ENCODE results near the gene AUTS2.

AUTS2 gene

DNA sequence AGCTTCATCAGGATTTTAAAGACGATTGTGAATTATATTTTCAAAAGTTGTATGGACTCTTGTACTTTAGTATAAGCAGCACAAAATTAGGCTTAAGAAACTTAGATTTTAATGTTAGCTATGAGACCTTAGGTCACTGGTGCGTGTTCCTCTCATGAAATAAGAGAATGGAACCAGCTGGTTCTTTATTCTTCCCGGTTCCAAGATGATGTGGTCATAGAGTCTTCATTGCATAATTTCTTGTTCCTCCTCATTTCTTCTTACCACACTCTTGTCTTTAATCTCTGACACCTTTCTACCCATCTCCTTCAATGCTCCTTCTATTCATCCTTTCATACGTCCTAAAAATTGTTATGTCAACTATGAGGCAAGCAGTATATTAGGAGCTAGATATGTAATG lies 437.2 kb downstream of the AUTS2 start:
- DNase-seq (ENCODE audit: low spot score) = no peak

DNA sequence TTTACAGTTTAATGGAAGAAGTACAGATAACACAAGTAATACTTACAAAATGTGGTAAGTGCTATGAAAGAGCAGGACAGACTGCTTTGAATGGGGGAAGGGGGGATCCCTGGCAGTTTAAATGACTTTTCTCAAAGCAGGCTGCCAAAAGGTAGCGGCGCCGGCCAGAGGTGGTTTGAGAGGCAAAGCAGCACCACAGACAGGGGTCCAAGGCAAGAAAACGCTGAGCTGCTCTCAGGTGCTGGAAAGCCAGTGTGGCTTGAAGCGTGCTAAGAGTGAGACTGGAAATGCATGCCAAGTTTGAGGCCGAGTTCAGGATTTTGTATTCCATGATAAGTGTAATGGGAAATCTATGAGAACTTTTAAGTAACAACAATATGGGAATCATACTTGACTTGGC lies 437.7 kb downstream of the AUTS2 start:
- no peak for DNase-seq (ENCODE audit: low spot score)

DNA sequence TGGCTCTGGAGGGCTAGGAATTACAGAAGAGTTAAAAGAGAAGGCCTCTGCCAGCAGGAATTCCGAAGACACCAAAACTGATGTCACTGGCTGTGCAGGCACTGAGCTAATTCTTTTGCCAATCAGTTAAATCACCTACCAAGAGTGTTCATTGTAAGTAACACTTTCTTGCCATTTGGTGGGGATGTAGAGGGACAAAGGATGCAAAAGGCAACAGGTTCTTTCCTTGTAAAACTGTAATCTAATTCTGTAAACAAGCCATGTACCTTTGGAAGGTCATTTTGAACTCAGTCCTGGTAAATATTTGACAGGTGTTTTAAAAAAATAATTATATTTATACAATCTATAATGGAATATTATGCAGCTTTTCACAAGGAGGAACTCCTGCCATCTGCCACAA lies 438.4 kb downstream of the AUTS2 start:
- no peak for DNase-seq (ENCODE audit: low spot score)

DNA sequence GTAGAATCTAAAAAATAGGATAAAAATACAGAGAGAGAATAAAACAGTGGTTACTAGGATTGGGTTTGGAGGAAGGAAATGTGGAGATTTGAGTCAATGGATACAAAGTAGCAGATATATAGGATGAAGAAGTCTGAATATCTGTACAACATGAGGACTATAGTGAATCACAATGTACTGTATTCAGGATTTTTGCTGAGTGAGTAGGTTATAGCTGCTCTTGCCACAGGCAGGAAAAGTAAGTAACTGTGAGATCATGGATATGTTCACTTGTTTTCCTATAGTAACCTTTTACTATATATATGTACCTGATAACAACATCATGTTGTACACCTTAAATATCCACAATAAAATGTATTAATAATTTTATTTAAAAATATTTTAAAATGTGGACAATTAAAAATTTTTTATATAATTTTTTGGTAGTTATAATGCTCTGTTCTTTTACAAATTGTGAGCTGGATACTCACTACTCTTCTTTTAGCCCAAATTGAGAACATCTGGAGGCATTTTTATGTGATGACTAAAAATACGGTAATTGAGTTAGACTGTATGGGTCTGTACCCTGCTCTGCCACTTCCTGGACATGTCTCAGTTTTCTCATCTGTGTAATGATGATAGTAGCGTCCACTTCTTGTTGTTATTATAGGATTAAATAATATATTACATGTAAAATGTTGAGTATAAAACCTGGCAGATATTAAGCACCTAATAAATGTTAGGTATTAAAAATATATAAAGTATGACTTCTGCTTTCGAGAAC lies 439.1 kb downstream of the AUTS2 start:
- DNase-seq (ENCODE audit: low spot score) = no peak

DNA sequence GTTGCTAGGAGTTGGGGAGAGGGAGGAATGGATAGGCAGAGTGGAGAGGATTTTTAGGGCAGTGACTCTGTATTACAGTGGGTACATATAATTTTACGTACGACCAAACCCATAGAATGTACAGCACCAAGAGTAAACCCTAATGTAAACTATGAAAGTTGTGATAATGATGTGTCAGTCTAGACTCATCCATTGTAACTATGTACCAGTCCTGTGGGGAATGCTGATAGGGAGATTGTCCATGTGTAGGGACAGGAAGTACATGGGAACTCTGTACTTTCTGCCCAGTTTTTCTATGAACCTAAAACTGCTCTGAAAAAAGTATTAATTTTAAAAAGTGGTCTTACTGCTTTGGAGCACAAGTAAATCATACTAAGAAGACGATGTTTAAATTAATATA lies 441.8 kb downstream of the AUTS2 start:
- no peak for DNase-seq (ENCODE audit: low spot score)

DNA sequence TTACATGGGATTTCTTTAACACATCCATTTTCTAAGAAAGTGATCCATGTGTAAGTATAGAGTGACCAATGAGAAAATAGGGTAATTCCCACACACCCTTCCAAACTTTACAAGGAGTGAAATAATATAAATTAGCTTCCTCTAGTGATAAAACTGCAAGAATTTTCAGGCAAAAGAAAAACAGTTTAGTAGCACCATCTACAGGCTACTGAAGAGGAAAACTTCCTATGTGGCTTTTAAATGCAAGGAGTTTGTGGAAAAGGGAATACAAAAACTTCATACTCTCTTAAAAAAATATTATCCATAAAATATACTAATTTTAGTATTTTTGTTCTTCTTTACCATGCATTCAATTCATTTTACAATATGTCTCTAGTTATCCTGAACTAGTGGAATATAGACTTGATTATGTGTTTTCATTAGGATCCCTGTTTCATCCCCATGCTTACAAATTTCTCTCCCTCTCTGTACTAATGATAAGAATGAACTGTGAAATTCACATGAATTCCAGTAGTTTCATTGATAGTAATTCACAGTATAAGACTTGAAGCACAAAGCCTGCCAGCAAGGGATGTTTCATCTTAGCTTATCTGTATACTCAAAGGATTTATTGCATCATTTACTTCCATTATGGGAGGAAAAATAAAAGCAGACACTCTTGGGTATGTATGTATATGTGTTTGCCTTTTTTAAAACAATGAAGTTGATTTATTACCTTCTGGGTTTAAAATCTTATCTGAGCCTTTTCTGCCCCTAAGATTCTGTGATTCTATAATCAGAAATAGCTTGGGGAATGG lies 442.9 kb downstream of the AUTS2 start:
- DNase-seq (ENCODE audit: low spot score) = no peak

DNA sequence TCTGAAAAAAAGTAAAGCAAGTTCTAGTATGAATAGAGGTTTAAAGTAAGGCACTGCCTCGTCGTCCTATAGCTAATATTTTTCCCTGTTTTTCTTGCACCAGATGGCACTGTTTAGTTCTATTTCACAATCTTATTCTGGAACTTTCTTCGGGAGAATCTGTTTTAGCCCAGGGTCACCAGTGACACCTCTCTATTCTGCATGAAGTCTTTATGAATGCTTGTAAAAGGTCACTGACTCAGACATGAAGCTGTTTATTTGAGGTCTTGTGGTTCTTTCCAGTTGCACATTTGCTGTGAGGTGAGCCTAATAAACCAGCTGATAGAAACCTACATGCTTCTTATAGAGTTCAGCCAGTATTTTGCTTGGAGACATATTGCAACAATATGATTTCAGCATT lies 444.3 kb downstream of the AUTS2 start:
- no peak for DNase-seq (ENCODE audit: low spot score)

DNA sequence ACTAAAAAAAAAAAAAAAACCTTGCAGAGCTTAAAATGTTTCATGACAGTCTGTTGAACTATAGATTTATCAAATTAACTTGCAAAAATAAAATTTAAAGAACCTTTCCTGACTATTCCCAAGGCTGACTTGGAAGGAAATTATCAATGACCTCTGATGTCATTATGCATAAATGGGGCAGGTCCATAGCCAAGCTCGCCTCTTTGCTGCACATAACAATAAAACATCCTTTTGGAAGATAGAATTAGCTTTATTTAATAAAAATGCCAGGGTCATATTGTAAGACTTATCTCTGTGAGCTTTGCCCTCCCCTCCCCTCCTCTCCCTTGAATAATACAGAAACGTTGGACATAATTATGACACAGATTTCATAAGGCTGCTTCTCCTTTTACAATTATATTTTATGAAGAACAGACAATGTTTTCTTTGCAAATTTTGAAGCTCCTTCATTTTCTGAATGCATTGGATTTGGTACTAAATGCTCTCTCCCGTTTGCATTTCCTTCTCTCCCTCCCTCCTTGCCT lies 444.8 kb downstream of the AUTS2 start:
- DNase-seq (ENCODE audit: low spot score) = no peak

DNA sequence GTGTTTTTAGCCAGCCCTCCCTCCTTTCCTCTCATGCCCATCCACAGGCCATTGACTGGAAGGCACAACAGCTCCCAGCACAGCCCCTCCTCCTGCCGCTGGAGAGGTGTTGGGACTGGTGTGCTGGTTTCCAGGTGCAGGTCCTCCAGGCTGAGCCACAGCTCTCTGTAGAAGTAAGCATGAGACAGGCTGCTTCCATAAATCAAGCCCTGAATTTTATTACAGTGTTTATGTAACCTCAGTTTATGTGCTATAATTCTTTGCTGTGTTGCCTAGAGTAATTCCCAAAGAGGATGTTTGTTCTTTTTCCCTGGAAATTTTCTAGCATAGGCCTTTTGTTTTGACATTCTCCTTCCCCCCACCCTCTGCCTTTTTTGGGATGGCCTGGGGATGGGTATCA lies 445.8 kb downstream of the AUTS2 start:
- DNase-seq (ENCODE audit: low spot score) = no peak

DNA sequence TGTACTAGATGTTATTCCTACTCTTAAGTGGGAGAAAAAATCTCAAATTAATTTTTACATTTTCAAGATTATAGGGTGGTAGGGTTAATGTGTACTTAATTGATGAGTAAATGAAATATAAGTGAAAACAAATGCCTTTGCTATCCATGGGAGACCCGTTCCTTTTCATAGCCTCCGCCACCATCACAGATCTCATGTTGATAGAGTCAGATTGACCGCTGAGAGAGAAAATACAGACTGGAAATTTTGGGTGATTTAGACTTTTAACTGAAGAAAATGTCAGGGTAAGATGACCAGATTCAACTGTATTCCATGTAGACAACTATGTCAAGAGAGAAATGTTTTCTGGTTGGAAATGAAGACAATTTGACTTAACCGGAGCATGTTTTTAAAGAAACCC lies 446.2 kb downstream of the AUTS2 start:
- no peak for DNase-seq (ENCODE audit: low spot score)

DNA sequence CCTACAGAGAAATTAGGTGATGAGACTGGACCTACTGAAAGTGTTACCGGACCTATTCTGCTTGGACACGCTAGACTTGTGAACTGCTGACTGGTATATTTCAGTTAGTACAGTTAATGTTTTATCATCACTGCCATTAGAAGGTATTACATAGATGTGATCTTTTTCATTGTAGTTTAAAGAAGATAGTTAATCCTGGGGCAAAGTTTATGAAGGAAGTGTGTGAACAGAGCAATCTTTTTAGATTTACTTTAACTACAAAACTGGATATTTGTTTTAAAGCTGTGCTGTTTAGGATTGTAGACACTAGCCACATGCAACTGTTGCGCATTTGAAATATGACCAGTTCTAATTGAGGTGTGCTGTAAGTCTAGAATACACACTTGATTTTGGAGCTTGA lies 446.7 kb downstream of the AUTS2 start:
- DNase-seq (ENCODE audit: low spot score) = no peak

DNA sequence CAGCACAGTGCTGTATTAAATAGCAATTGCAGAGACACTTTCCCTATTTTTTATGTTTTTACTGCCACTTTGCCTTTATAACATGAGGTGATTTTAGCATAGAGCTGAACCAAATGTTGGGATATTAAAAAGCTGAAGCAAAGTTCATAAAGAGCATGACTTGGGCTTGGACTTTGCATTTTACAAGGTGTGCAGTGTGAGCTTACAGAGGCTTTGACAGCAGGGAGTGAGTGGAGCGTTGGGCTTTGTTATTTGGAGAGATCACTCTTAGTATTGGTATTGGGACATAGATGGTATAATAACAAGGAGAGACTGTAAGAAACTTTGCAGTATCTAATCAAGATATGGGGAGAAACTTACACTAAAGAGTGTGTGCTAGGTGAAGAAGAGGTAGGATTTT lies 449.1 kb downstream of the AUTS2 start:
- no peak for DNase-seq (ENCODE audit: low spot score)

DNA sequence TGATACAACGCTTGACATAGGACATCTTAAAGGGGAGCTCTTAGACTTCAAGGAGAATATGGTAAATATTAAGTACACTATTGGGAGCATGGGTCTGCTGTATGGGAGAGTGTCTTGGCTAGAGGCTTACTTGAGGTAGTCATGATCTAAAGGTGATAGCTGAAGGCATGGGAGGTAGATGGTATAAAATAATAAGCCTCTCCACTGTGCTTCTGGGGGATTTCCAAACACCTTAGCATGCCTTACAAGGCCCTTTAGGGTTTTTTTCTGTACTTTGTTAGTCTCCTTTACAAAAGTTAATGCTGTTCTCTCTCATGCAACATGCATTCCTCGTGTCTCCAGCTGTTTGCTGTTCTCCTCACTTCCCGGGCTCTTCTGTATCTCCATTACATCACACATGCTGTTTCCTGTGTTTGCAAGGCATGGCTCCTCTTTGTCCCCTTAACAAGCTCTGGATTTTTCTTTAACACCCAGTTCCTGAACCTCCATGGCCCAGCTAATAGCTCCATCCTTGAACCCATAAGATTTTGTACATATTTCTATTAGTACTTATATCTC lies 449.7 kb downstream of the AUTS2 start:
- no peak for DNase-seq (ENCODE audit: low spot score)

DNA sequence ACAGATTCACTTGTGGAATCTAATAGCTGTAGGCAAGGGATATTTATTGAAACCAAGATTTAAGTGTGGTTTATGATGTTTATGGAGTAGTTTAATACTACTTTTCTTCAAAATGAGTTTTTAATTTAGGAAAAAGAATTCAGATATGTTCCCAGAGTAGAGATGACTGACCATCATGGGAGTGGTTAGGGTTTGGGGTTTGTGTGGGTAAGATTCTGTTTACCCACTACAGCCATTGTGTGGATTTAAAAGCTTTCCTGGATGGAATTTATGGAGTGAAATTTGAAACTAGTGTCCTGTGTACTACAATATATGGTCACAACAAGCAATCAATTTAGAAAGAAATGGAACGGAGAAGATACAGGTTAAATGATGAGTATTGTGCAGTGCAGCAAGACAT lies 453.5 kb downstream of the AUTS2 start:
- no peak for DNase-seq (ENCODE audit: low spot score)

DNA sequence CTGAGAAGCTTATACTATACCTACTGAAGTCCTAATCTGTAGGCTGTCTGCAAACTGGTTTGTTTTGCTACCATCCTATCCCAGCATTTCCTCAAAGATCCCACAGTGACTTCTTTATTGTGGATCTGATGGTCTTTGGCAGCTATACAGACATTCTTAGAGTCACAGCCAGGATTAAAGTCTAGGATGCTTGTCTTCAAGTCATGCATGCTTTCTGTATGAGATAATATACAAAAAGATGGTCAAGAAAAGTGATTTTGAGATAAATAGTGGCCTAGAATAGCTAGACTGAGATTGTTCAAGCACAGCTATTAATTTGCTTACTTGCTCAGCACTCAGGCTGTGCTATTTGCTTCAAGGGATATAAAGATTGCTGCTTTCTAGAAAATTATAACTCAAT lies 454.4 kb downstream of the AUTS2 start:
- DNase-seq (ENCODE audit: low spot score) = no peak

DNA sequence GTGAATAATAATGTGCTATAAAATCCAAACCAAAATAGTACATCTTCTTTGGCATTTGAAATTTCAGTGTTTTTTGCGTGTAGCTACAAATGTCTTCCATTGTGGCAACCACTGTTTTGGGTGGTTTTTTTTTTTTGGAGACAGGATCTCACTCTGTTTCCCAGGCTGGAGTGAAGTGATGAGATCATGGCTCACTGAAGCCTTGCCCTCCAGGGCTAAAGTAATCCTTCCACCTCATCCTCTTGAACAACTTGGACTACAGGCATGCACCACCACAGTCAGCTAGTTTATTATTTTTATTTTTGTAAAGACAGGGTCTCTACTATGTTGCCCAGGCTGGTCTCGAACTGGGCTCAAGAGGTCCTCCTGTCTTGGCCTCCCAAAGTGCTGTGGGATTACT lies 455.1 kb downstream of the AUTS2 start:
- DNase-seq (ENCODE audit: low spot score) = no peak

DNA sequence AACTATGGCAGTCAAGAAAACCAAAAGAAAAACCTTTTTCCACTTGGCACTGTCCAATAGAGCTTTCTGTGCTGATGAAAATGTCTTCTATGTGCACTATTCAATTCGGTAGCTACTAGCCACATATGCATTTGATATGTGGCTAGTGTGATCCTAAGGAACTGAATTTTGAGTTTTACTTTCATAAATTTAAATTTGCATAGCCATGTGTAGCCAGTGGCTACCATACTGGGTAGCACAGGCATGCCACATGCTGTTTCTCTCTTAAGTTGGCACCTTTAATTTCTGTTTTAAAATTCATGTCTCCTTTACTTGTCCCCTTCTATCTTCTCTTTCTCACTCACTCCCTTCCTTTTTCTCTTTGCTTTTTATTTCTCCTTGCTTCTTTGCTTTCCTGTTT lies 455.7 kb downstream of the AUTS2 start:
- no peak for DNase-seq (ENCODE audit: low spot score)

DNA sequence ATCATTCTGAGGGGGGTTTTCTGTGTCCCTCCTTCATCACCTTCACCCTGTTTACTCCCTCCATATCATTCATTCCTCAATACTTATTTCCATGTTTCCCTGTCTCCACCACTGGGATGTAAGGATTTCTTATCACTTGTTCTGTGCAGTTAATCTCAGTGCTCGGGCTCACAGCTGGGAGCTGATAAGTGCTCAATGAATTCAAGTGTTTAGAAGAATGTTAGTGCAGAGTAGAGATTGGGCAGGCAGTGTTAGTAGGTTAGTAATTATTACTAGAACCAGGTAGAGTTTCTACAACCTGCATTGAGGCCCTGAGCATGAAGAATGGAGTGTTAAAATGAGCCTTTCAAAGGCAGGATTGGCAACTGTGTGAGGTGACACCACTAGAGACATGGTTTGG lies 458.1 kb downstream of the AUTS2 start:
- DNase-seq (ENCODE audit: low spot score) = no peak

DNA sequence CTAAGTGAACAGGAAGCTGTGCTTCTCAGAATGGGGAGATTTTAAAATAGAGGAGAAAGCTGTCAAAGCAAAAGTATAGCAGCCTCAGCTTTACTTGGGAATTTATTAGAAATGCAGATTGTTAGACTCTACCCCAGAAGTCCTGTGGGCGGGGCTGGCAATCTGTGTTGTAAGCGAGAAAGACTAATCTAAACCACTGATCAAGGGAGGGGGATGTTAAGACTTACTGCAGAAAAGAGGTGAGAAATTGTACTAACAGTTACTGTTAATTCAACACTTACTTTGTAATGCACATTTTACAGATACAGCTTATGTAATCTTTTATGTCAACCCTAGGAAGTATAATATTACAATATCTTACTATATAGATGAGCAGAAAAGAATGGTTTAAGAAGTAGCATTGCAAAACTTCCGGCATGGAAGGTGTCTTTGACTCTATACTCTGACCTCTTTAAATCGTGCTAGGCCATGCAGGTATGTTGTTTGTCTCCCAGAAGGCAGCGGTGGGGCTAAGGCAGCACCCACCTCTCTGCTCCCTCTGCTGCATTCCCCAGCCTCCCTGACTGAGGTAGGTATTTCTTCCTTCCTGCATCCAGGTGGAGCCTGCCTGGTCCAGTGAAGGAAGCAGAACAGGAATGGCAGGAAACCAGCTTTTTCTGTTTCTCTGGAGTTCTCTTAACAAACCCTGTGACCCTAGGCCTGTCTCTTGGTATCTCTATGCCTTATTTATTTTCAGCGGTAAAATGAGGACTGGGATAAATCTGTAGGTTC lies 462.2 kb downstream of the AUTS2 start:
- no peak for DNase-seq (ENCODE audit: low spot score)

DNA sequence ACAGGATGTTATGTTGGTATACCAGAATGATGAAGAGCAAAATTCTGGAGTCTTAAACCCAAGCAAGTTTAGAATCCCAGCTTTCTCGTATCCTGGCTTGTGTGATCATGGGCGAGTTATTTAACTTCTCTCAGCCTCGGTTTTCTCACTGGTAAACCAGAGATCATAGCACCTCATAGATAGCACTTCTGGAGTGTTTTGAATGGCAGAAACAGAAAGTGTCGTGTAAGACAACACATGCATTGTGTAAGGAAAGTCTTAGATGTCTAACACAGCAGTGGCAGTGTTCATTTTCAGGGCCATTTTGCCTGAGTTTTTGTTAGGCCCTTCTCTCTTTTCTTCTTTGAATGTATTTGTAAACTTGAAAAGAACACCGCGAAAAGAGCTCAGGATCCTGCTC lies 465.1 kb downstream of the AUTS2 start:
- no peak for DNase-seq (ENCODE audit: low spot score)

DNA sequence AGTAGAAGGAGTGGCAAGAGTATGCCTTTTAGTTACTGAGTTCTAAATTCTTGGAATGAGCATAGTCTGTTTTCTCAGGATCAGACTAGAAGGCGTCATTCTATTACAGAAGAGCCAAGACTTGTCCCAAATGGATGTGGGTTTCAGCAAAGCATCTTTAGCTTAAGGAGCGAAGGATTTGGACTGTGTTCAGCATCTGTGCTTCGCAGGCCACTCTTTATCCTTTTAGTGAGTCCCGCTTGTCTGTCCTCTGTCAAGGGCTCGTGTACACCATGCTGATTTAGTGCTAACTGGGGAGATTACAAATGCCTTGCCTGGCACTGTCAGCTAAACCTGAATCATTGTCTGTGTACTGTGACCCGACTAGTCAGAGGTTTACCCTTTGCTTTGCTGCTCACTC lies 465.7 kb downstream of the AUTS2 start:
- no peak for DNase-seq (ENCODE audit: low spot score)

DNA sequence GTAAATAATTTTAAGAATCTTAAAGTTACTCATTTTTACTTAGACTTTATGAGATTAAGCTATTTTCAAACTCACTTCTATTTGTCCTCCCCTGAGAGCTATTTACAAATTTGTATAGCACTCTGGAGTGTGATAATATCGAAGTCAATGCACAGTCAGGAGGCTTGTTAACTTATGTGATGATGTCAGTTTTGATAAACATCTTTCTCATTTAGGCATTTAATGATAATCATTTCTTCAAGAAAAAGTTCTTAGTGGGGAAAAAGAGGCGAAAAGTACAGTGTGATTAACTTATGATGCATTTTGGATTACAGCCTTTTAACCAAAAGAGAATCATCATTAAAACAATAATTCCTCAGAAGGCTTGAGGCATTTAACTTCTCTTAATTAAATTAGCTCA lies 468.6 kb downstream of the AUTS2 start:
- no peak for DNase-seq (ENCODE audit: low spot score)

All from germinal center (tissue), 1 donor.